Fibroblast of upper back skin (primary cell): Measurements from ENCODE around the gene C9orf78.
"Not testable (repeated sequence)": the region's sequence is repeated elsewhere in the genome, so short reads cannot be mapped to it uniquely, and the experiment has no call there.

Experiments
- DNase-seq: peaks from one replicate; pipeline ENCODE4 v3.0.0-alpha.2; 2013

C9orf78 gene

DNA sequence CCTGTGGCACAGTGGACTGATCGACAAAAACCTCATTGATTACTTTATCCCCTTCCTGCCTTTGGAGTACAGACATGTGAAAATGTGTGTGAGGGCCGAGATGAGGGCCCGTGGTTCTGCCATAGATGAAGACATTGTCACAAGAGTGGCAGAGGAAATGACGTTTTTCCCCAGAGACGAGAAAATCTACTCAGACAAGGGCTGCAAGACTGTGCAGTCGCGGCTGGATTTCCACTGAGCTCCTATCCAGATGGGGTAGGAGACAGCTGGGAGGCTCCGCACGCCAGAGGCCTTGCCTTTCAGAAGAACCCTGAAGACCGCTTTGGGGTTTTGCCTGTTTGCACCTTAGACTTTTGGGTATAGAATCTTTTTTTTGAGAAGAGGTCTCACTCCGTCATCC is 25.7 kb downstream of the C9orf78 start:
- DNase-seq, result no peak

DNA sequence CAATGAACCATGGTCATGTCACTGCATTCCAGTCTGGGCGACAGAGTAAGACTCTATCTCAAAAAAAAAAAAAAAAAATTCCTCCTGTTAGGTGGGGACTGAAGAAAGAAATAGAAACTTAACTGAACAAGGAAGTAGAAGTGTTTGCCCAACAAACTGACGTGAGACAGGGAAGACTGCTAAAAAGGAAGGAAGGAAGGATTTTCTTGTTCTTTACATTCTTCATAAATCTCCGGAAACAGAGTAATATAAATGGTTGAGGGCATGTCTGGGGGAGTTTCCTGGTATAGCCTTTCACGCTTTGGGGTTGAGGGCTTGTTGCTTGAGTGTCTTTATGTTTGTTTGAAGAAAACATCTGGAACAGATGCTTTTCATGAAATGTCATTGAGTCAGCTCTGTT is 29.0 kb downstream of the C9orf78 start:
- no peak for DNase-seq

DNA sequence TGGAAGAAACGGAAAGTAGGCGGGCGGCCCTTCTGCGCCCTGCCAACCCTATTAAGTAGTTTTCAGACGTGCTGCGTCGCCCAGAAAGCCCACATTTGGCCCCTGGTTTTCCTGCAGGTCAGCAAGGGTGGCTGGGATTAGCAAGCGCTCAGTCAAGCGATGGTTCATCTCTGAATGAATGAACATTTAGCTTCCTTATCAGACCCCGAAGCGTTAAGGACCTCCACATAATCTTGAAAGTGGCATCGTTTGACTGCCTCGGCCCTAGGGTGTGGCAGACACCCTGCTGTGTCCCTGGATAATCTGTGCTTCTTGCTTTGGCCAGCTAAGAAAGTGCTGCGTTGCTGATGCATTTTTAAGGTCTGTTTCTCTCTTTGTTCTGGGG is 31.4 kb downstream of the C9orf78 start:
- no peak for DNase-seq

DNA sequence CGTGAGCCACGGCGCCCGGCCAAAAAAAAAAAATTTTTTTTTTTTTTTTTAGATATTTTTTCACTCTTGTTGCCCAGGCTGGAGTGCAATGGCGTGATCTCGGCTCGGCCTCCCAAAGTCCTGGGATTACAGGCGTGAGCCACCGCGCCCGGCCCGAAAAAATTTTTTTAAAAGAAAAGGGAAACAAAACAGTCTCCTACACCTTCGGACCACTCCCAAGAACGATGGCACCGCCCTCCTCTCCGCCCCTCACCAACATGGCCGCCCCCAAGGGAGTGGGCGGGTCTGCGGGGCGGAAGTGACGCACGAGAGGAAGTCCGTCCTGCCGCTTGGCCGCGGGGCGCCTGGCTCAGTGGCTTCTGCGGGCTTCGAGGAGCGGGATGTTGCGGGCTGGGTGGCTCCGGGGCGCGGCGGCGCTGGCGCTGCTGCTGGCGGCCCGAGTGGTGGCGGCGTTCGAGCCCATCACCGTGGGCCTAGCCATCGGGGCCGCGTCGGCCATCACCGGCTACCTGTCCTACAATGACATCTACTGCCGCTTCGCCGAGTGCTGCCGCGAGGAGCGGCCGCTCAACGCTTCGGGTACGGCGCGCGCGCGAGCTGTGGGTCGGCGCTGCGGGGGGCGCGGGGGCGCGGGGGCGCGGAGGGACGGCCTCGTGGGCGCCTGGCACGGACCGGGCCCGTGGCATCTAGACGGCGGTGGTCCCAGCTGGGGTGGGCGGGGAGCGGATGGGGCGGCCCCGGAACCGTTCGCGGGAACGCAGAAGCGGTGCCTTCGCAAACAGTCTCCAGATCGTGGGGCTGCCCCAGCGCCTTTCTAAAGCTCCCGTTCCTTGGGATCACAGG is 32.0 kb downstream of the C9orf78 start, which contains the start of gene TOR1B:
Gene TOR1B, plus strand, starts transcription at position 352 of the 843 bp plus-strand sequence. Its CDS starts 29 bp downstream, at position 381.
- DNase-seq, result peak; percentile 94

DNA sequence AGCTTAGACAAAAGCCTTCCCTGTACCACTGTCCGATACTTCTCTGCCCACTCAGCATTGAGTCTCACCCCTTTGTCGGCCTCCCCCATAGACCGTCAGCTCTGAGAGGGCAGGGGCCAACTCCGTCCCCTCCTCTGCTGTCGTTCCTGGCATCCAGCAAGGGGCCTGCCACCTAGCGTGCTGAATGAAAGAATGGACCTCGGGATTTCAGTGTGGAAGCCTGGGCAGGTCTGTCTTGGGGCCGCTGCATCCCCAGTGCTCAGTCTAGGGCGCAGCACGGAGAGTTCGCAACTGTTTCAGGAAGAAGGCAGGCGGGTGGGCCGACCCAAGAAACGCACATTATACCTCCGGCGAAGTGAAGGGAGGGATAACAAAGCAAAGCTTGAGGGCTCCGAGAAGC is 33.6 kb downstream of the C9orf78 start:
- no peak for DNase-seq

DNA sequence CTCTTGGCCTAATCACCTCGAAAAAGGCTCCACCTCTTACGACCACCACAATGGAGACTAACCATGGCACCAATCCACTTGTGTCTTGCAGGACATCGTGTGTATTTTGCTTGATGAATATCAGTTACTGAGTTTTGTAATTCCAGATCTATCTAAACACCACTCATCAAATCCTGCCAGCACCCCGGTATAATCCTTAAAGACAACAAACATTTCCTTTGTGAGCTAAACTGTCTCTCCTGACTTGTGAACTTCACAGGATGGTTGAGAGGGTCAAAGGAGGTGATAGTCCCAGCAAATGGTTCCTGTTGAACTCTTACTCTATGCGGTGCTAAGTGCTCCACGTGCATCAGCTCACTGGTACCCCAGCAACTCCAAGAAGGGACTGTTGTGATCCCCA is 36.1 kb downstream of the C9orf78 start:
- no peak for DNase-seq

DNA sequence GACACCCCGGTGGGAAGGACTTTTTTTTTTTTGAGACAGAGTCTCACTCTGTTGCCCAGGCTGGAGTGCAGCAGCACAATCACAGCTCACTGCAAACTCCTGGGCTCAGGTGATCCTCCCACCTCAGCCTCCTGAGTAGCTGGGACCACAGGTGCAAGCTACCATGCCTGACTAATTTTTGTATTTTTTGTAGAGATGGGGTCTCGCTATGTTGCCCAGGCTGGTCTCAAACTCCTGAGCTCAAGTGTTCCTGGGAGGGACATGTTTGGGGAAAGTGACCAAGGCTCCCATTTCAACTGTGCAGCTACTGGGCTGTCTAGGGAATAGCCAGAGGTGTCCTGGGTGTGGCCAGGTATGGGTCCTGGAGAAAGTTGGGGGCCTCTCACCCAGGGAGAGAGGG is 39.0 kb downstream of the C9orf78 start:
- not testable (repeated sequence) for DNase-seq

DNA sequence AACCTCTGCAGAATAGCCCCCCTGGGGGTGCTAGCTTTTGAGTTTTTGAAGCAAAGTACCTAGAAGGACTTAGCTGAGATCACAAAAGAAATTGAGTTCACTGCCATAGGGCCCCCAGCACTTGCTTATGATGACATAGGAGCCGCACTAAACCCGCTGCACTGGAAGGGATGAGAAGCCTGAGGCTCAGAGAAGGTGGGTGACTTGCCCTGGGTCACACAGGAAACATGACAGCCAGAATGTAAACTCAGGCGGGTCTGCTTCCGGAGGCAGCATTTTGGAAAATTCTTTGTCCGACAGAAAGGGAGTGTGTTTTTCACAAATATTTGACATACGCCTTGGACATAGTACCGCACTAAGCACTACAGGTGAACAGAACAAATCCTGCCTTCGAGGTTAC is 40.5 kb downstream of the C9orf78 start:
- DNase-seq, result no peak

DNA sequence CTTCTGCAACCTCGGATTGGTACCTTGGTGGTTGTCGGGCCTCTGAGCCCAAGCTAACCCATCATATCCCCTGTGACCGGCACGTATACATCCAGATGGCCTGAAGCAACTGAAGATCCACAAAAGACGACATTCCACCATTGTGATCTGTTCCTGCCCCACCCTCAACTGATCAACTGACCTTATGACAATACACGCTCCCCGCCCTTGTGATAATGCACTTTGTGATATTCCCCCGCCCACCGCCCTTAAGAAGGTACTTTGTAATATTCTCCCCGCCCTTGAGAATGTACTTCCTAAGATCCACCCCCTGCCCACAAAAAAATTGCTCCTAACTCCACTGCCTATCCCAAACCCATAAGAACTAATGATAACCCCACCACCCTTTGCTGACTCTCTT is 48.6 kb downstream of the C9orf78 start:
- no peak for DNase-seq

- no peak for DNase-seq
Measured at GRCh38 chr9:129785866-129786265, 49.2 kb downstream of the C9orf78 start.

DNA sequence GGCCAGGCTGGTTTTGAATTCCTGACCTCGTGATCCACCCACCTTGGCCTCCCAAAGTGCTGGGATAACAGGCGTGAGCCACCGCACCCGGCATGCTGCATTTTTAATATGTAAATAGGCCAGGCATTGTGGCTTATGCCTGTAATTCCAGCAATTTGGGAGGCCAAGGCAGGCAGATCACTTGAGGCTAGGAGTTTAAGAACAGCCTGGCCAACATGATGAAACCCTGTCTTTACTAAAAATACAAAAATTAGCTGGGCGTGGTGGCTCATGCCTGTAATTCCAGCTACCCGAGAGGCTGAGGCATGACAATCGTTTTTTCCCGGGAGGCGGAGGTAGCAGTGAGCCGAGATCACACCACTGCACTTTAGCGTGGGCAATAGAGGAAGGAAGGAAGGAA is 50.1 kb downstream of the C9orf78 start:
- DNase-seq, result not testable (repeated sequence)

DNA sequence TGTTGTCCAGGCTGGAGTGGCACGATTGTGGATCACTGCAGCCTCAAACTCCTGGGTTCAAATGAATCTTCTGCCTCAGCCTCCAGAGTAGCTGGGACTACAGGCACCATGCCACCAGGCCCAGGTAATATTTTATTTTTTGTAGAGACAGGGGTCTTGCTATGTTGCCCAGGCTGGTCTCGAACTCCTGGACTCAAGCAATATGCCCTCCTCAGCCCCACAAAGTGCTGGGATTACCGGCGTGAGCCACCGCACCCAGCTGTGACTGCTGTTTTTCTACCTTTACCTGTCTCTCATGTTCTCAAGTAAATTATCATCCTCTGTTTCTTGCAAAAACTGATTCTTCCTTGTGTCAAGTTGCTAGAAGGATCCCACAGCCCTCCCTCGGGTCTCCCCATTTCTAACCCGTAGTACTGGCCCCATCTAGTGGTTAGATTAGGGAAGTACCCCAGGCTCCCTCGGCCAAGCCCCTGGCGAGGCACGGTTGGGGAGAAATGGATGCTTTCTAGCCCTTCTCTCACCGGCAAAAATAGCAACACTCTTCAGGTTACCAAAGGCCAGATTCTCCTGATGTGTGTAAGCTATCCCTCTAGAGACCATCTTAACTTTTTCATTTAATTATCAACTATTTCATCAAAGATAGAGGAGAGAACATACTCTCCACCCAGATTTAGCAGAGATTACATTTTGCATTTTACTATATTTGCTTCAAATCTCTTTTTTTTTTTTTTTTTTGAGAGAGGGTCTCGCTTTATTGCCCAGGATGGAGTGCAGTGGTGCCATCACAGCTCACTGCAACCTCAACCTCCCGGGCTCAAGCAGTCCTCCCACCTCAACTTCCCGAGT is 51.3 kb downstream of the C9orf78 start:
- peak; percentile 74 for DNase-seq

DNA sequence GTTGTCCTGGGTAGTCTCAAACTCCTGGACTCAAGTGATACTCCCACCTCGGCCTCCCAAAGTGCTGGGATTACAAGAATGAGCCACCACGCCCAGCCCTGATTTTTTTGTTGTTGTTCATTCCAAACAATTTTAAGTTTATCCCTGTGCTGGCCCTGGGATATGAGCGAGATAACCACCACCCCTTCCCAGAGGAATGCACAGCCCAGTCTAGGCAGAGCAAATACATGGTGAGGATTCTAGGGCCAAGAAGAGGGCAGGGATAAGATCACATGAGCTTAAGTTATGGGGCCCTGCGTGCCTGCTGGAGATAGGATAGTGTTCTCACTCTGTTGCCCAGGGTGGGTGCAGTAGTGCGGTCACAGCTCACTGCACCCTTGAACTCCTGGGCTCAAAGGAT is 53.1 kb downstream of the C9orf78 start:
- DNase-seq, result peak; percentile 34

DNA sequence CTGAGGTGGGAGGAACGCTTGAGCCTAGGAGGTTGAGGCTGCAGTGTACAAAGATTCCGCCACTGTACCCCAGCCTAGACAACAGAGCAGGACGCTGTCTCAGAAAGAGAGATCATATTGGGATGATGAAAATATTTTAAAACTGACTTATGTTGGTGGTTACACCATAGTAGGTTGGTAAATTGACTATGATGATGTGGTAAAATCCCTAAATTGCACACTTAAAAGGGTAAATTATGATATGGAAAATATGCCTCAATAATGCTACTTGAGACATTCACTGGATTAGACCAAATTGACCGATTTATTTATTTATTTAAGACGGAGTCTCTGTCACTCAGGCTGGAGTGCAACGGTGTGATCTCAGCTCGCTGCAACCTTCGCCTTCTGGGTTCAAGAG is 53.9 kb downstream of the C9orf78 start:
- no peak for DNase-seq

- no peak for DNase-seq
Measured at GRCh38 chr9:129779560-129780190, 55.4 kb downstream of the C9orf78 start.

DNA sequence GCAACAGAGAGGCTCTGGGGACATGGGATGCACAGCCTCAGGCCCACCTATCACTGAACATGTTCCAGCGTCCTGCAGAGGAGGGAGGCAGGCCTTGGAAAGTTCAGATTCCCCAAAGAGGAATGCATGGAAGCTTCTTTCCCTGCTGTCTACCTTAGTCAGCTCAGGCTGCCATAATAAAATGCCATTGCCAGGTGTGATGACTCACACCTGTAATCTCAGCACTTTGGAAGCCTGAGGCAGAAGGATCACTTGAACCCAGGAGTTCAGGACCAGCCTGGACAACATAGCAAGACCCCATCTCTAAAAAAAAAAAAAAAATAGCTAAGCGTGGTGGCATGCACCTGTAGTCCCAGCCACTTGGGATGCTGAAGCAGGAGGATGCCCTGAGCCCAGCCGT is 56.6 kb downstream of the C9orf78 start:
- no peak for DNase-seq

DNA sequence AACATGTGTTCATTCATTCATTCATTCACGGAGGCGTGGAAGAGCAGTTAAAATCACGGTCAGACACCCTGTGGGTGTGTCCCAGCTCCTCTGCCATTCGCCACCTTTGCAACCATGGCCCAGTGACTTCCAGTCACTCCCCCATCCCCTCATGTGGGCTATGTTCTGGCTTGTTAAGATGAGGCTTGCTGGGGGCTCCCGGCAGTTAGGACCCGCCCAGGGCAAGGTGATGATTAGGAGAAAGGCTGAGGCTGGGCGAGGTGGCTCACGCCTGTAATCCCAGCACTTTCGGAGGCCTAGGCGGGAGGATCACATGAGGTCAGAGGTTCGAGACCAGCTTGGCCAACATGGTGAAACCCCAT is 57.3 kb downstream of the C9orf78 start:
- no peak for DNase-seq
